ENCODE results near the gene IGF1R. TPM values are rescaled to one million over a fixed set of nuclear protein-coding genes. Genes with fewer than 3 reads are reported as not detected.

The IGF1R gene
- total RNA-seq, 2 donors from 2014 or later, result 32.1 to 64.1 TPM

GRCh38 chr15:98830034-98830634 is 181.8 kb downstream of the IGF1R start:
- Histone ChIP-seq H3K36me3 (no peaks in the 10 kb centered on the region), H3K4me1 (no peaks in the 10 kb centered on the region), H3K27ac (no peak overlapping the region), H3K4me3 (no peak overlapping the region), H3K9me3 (peaks cover 10 to 72% of the 10 kb centered on the region in 2 donors), H3K27me3 (no peaks in the 10 kb centered on the region)
- no peak for TF ChIP-seq CTCF (IDR thresholded peaks at IDR 0.05)
- DNase-seq (ENCODE audit: low spot score), result no peak

DNA sequence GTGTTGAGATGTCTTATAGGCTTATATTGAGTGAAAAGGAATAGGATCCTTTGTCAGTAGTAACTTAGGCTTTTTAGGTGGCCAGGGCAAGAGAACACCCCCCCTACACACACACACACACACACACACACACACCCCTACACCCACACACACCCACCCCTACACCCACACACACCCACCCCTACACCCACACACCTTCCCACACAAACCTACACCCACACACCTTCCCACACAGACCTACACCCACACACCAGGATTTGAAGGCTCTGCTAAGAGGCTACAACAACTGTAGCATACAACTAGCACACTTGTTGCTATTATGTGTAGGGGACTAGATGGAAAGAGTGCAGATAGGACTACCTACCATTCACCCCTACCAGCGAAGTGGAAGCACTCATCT is 186.6 kb downstream of the IGF1R start:
- DNase-seq (ENCODE audit: low spot score), result no peak
- no peaks in the 10 kb centered on the region for H3K27me3 ChIP-seq
- no peak for TF ChIP-seq CTCF (IDR thresholded peaks at IDR 0.05)

GRCh38 chr15:98835876-98836275 is 187.5 kb downstream of the IGF1R start:
- no peaks in the 10 kb centered on the region for H3K27me3 ChIP-seq
- H3K9me3 ChIP-seq, result peaks cover 10 to 31% of the 10 kb centered on the region in 2 donors
- peaks cover 0 to 7% of the 10 kb centered on the region in 2 donors for H3K4me1 ChIP-seq
- no peak overlapping the region for H3K27ac ChIP-seq
- H3K36me3 ChIP-seq, result no peaks in the 10 kb centered on the region
- no peak for DNase-seq (ENCODE audit: low spot score)
- no peak overlapping the region for H3K4me3 ChIP-seq
- no peak for TF ChIP-seq CTCF (IDR thresholded peaks at IDR 0.05)

More for the DNA sequence above, 186.6 kb downstream of the IGF1R start:
- Histone ChIP-seq H3K4me1 (peaks cover 0 to 3% of the 10 kb centered on the region in 2 donors), H3K36me3 (no peaks in the 10 kb centered on the region), H3K4me3 (no peak overlapping the region), H3K9me3 (peaks cover 10 to 40% of the 10 kb centered on the region in 2 donors), H3K27ac (no peak overlapping the region)

DNA sequence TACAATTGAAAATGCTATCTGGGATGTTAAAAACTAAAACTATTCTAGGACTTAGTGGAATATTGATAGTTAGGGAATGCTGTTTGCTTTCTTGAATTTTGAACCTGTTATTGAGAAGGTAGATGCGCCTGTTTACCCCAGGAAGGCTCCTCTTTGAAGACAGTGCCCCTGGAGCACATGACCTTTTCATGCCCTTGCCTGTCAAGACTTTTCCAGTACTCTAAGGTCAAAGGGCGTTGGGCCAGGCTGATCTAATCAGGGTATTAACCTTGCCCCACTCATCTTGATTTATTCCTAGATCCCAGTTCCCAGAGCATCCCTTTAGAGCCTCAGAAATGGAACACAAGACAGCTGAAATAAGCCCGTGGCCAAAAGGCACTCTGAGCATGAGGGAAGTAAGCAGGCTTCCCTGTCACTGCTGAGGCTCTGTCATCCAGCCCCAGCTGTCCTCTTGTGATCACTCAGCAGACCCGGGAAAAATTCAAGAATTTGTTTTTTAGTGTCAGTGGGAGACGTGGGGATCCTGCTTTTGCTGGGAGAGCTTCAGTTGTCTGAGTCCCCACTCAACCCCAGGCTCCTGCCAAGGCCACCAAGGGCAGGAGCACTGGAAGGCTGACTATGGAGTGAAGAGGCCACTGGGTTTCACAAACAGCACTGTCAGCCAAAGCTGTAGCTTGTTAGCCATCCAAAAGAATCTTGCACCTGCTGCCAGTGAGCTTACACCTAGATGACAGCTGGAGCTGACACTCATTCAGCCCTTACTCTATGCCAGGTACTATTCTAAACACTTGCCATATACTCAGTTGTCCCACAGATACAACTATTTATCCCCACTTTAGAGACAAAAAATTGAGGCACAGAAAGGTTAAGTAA is 190.3 kb downstream of the IGF1R start:
- H3K9me3 ChIP-seq, result peaks cover 0 to 3% of the 10 kb centered on the region in 2 donors
- H3K4me3 ChIP-seq, result no peak overlapping the region
- peaks cover 0 to 23% of the 10 kb centered on the region in 2 donors for H3K4me1 ChIP-seq
- H3K36me3 ChIP-seq, result no peaks in the 10 kb centered on the region
- no peaks in the 10 kb centered on the region for H3K27me3 ChIP-seq
- peak overlapping the region in 1 of 2 donors; percentile 38 for H3K27ac ChIP-seq
- no peak for DNase-seq (ENCODE audit: low spot score)
- TF ChIP-seq CTCF (IDR thresholded peaks at IDR 0.05), result no peak

GRCh38 chr15:98840053-98840452 is 191.7 kb downstream of the IGF1R start:
- no peaks in the 10 kb centered on the region for H3K27me3 ChIP-seq
- peaks cover 0 to 32% of the 10 kb centered on the region in 2 donors for H3K4me1 ChIP-seq
- H3K4me3 ChIP-seq, result no peak overlapping the region
- peak overlapping the region; percentile 38 to 74 for H3K27ac ChIP-seq
- no peak for DNase-seq (ENCODE audit: low spot score)
- TF ChIP-seq CTCF (IDR thresholded peaks at IDR 0.05), result no peak
- H3K9me3 ChIP-seq, result no peaks in the 10 kb centered on the region
- no peaks in the 10 kb centered on the region for H3K36me3 ChIP-seq

Data from right atrium auricular region (tissue), 2 donors.